ENCODE results near the gene FAM210A. TPM values are rescaled to one million over a fixed set of nuclear protein-coding genes. Genes with fewer than 3 reads are reported as not detected.
"Not testable (repeated sequence)": the region's sequence is repeated elsewhere in the genome, so short reads cannot be mapped to it uniquely, and the experiment has no call there.

Gene FAM210A
- polyA plus RNA-seq, 3 donors = 16.9 to 20.2 (median 19.2) TPM

GRCh38 chr18:13713455-13714055 lies 12.8 kb downstream of the FAM210A start:
- DNase-seq = no peak

- no peak for DNase-seq
Measured at GRCh38 chr18:13712400-13713131, 13.8 kb downstream of the FAM210A start.

- no peak for DNase-seq
Measured at GRCh38 chr18:13710414-13710831, 15.9 kb downstream of the FAM210A start.

- DNase-seq = peak; percentile 5
Measured at GRCh38 chr18:13703899-13704298, 22.5 kb downstream of the FAM210A start.

- DNase-seq = no peak
Measured at GRCh38 chr18:13700153-13700552, 26.2 kb downstream of the FAM210A start.

GRCh38 chr18:13696961-13697360 lies 29.4 kb downstream of the FAM210A start:
- DNase-seq = no peak

- not testable (repeated sequence) for DNase-seq
Measured at GRCh38 chr18:13695337-13695736, 31.0 kb downstream of the FAM210A start.

- not testable (repeated sequence) for DNase-seq
Measured at GRCh38 chr18:13690060-13690459, 36.3 kb downstream of the FAM210A start.

- no peak for DNase-seq
Measured at GRCh38 chr18:13688191-13689136, 37.9 kb downstream of the FAM210A start.

GRCh38 chr18:13684546-13684945 lies 41.8 kb downstream of the FAM210A start:
- DNase-seq = no peak

- no peak for DNase-seq
Measured at GRCh38 chr18:13681701-13682100, 44.7 kb downstream of the FAM210A start.

- no peak for DNase-seq
Measured at GRCh38 chr18:13680612-13681011, 45.7 kb downstream of the FAM210A start.

- not testable (repeated sequence) for DNase-seq
Measured at GRCh38 chr18:13677350-13677749, 49.0 kb downstream of the FAM210A start.

- DNase-seq = no peak
Measured at GRCh38 chr18:13676471-13676870, 49.9 kb downstream of the FAM210A start.

GRCh38 chr18:13672657-13673056 lies 53.7 kb downstream of the FAM210A start:
- peak; percentile 26 for DNase-seq

GRCh38 chr18:13661779-13662256 lies 64.5 kb downstream of the FAM210A start:
- no peak for DNase-seq

GRCh38 chr18:13661051-13661778 lies 65.1 kb downstream of the FAM210A start:
- no peak for DNase-seq

GRCh38 chr18:13660510-13660909 lies 65.8 kb downstream of the FAM210A start:
- no peak for DNase-seq

- no peak for DNase-seq
Measured at GRCh38 chr18:13658436-13659204, 67.7 kb downstream of the FAM210A start.

GRCh38 chr18:13657974-13658373 lies 68.4 kb downstream of the FAM210A start:
- no peak for DNase-seq

Measured in renal pelvis (tissue), 4 donors.